Testis (tissue), 3 donors: ENCODE data around the gene CD4. TPM values are rescaled to one million over a fixed set of nuclear protein-coding genes. Genes with fewer than 3 reads are reported as not detected.

Experiments used
- DNase-seq: peaks from one replicate; pipeline ENCODE4 v3.0.0-alpha.2; 2019
- H3K27ac ChIP-seq, 2 donors: fragments of 200-600 bp; sonication (generic); one replicate each; pipeline ENCODE4 v1.5.1; 2019
- H3K27me3 ChIP-seq: fragments of 200-600 bp; sonication (generic); one replicate; pipeline ENCODE4 v1.5.1; 2019
- H3K36me3 ChIP-seq: fragments of 200-600 bp; sonication (generic); one replicate; pipeline ENCODE4 v1.5.1; 2017; ENCODE audit warnings: low read depth; ENCODE audit errors: missing control alignments
- H3K4me1 ChIP-seq: fragments of 200-600 bp; sonication (generic); one replicate; pipeline ENCODE4 v1.5.1; 2019
- H3K4me3 ChIP-seq, 2 donors: fragments of 200-600 bp; sonication (generic); one replicate each; pipeline ENCODE4 v1.5.1; 2017 to 2019
- H3K9me3 ChIP-seq: fragments of 200-600 bp; sonication (generic); one replicate; pipeline ENCODE4 v1.5.1; 2017
- CTCF ChIP-seq, 3 experiments: fragments of 450-650 bp in 2 of 3; fragments of 200-600 bp in 1 of 3; sonication (generic) in 1 of 3; IDR thresholded peaks; one replicate each; pipeline ENCODE4 v1.5.1; 2016 to 2019; ENCODE audit warnings: antibody characterized with exemption in 3 of 3, mild to moderate bottlenecking in 2 of 3, moderate library complexity in 1 of 3
- POLR2A ChIP-seq: fragments of 450-650 bp; IDR thresholded peaks from one replicate; pipeline ENCODE4 v1.6.1; 2017; ENCODE audit warnings: antibody characterized with exemption, mild to moderate bottlenecking, moderate library complexity
- WGBS, 2 donors: methylation state at CpG; one replicate each; pipeline ENCODE4 v1.1.5; 2018; 5-methylcytosine and 5-hydroxymethylcytosine counted together
- intact Hi-C: fragments of 100-400 bp; cut with DNase I; formaldehyde crosslinking; loops from one replicate; pipeline ENCODE4 v1.15.1; 2023; ENCODE audit warnings: low total_unique reads
- polyA plus RNA-seq: library from polyadenylated mRNA; stranded (reverse); fragments of 350-450 nt; fragmentation: Illumina TruSeq; extraction: RNeasy Lipid Tissue Mini Kit (QIAGEN cat#74804); gene quantifications from one replicate; pipeline ENCODE4 v1.2.3, GENCODE V29; 2014; ENCODE audit warnings: low read depth, low replicate concordance; ENCODE audit not compliant: insufficient read depth
- total RNA-seq, 2 donors: library from RNA; depleted of rRNA; stranded (reverse); fragments of >200 nt; gene quantifications; one replicate each; pipeline ENCODE4 v1.2.3, GENCODE V29; 2016

The CD4 gene
- total and polyA plus RNA-seq, 3 donors from 2014 or later: 2.0 to 22.2 (median 4.5) TPM

- no peak within 1 kb of the TSS for H3K4me3 ChIP-seq
- no peaks in the 10 kb centered on the region for H3K4me1 ChIP-seq
- H3K27me3 ChIP-seq: no peaks in the 10 kb centered on the region
- no peak within 1 kb of the TSS for H3K27ac ChIP-seq
- WGBS, 2 donors: 68 to 81% methylated on average over 12 to 24 of the region's 24 CpGs
- TF ChIP-seq POLR2A (no peak), CTCF (IDR thresholded peaks at IDR 0.05) (no peak)
- H3K36me3 ChIP-seq: no peaks in the 10 kb centered on the region
- no peak for DNase-seq
- intact Hi-C loops: no loop called here
- H3K9me3 ChIP-seq: no peaks in the 10 kb centered on the region
These were observed 51.6 kb downstream of the CD4 start, which contains the start of gene GNB3 for GRCh38 chr12:6840761-6841515. Gene GNB3 (plus strand): TSS chr12:6840925. CDS start chr12:6841288, 363 bp downstream.

GRCh38 chr12:6842075-6842474, 52.7 kb downstream of the CD4 start:
- intact Hi-C loops: no loop called here
- Histone ChIP-seq H3K27me3 (no peaks in the 10 kb centered on the region), H3K9me3 (no peaks in the 10 kb centered on the region), H3K36me3 (no peaks in the 10 kb centered on the region), H3K4me1 (no peaks in the 10 kb centered on the region), H3K4me3 (no peak overlapping the region), H3K27ac (no peak overlapping the region)
- DNase-seq: no peak
- WGBS, 2 donors: 90 to 93% methylated on average over 4 of the region's 4 CpGs
- TF ChIP-seq POLR2A (no peak), CTCF (IDR thresholded peaks at IDR 0.05) (no peak)

GRCh38 chr12:6843118-6843902, 54.0 kb downstream of the CD4 start:
- no peaks in the 10 kb centered on the region for H3K4me1 ChIP-seq
- H3K9me3 ChIP-seq: no peaks in the 10 kb centered on the region
- H3K4me3 ChIP-seq: no peak overlapping the region
- no peaks in the 10 kb centered on the region for H3K27me3 ChIP-seq
- H3K36me3 ChIP-seq: no peaks in the 10 kb centered on the region
- 76% methylated on average over 8 to 16 of the region's 16 CpGs for WGBS, 2 donors
- intact Hi-C loops: no loop called here
- TF ChIP-seq CTCF (IDR thresholded peaks at IDR 0.05) (no peak), POLR2A (no peak)
- H3K27ac ChIP-seq: no peak overlapping the region
- DNase-seq: no peak

- Histone ChIP-seq H3K27me3 (no peaks in the 10 kb centered on the region), H3K27ac (no peak overlapping the region), H3K4me3 (no peak overlapping the region), H3K36me3 (no peaks in the 10 kb centered on the region), H3K4me1 (no peaks in the 10 kb centered on the region), H3K9me3 (no peaks in the 10 kb centered on the region)
- no peak for TF ChIP-seq POLR2A
- TF ChIP-seq CTCF (IDR thresholded peaks at IDR 0.05): no peak
- no peak for DNase-seq
- WGBS, 2 donors: 84 to 90% methylated on average over 16 to 17 of the region's 17 CpGs
- intact Hi-C loops: no loop called here
These were observed 56.1 kb downstream of the CD4 start for GRCh38 chr12:6845395-6845794.
